ENCODE results near the gene PDLIM3.
"Not testable (repeated sequence)": the region's sequence is repeated elsewhere in the genome, so short reads cannot be mapped to it uniquely, and the experiment has no call there.

The PDLIM3 gene, protein sequence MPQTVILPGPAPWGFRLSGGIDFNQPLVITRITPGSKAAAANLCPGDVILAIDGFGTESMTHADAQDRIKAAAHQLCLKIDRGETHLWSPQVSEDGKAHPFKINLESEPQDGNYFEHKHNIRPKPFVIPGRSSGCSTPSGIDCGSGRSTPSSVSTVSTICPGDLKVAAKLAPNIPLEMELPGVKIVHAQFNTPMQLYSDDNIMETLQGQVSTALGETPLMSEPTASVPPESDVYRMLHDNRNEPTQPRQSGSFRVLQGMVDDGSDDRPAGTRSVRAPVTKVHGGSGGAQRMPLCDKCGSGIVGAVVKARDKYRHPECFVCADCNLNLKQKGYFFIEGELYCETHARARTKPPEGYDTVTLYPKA

DNA sequence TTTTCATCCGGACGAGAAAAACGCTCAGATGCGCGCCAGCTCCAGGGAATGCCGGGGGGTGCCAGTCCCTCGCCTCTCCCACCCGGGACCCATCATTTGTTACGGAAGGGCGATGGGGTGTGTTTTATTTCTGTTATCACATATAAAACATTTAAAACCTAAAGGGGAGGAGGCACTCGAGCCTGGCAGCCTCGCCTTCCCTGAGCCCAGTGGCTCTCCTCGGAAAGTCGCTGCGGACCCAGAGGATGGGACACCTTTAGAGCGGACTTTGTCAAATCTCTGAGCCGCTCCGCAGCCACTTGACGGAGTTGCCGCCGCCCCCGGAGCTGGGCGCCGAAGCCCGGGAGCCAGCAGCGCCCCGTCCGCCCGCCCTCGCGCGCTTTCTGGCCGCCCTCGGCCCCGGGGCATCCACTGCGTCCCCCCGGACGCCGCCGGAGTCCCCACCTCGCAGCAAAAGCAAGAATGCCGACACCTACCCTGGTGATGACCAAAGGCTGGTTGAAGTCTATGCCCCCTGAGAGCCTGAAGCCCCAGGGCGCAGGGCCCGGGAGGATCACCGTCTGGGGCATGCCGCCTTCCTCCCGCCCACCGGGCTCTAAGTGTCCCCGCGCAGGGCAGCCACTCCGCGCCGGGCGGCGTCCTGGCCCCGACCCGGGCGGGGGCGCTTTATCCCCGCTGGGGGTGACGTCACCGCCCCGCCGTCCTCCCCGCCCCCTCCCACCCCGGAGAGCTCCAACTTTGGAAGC is at the start of gene PDLIM3:
TSS of gene PDLIM3 (minus strand) at position 642 of the 746 bp plus-strand sequence. CDS start at position 569, 73 bp downstream.
- no peak for FAIRE-seq

DNA sequence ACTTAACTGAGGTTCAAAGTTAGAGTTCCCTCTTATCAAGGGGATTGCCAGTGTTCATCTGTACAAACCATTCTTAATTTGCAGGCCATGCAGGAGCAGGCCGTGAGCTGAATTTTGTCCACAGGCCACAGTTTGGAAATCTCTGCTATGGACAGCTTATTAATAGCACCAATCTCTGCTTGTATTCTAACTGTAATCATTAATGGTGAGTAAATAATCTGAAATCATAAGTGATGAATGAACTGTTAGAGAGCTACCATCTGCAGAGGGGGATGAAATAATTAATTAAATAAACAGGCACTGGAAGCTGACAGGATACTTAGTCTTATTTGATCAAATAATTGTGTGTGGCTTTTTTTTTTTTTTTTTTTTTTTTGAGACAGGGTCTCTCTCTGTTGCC is 48.5 kb upstream of the PDLIM3 start:
- no peak for FAIRE-seq

DNA sequence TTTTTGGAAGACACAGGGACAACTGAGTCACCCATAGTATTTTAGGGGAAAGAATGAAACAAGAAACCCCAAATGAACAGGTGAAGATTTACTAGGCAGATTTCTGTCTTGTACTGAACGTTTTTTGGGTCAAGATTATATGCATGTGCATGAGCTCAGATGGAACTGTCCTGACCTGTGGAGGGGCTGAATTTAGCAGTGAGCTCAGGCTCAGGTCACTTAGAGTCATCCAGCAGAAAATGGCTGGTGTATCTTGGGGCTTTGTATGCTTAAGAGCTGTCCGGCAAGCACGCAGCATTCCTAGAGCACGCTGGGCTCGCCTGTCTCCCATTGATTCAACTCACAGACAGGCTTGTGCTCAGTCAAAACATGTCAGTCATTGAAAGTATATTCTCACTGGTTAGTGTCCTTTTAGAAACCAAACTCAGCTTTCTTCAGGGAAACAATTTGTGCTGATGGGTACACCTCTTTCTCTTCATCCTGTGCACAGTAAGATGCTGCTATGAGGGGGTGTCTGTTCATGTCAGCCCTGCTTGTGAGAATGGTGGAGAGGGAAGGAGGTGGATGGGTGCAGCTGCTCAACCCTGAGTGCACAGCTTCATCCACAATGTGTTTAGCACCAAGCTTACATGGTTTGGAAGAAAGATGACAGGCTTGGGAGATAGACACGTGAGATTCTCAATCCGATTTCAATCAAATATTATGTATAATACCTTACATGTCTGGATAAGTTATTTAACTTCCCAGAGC is 47.5 kb upstream of the PDLIM3 start:
- FAIRE-seq, result no peak

DNA sequence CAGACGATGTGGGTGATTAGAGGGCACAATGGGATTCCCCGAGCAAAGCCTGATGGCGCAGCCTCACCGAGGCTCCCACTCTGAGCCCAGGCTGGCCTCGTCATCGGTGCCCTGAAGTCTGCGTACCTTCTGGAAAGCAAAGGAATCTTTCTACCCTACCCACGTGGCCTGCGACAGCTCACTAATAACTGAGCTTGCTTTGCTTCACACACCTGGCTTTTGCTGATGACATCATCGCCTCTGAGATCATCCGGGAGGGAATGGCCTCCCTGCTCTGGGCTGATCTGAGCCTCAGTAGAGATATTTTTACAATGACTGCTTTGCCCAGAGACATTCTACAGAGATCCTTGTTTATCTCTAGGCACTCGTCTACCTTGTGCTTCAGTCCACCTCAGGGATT is 45.4 kb upstream of the PDLIM3 start:
- FAIRE-seq, result no peak

DNA sequence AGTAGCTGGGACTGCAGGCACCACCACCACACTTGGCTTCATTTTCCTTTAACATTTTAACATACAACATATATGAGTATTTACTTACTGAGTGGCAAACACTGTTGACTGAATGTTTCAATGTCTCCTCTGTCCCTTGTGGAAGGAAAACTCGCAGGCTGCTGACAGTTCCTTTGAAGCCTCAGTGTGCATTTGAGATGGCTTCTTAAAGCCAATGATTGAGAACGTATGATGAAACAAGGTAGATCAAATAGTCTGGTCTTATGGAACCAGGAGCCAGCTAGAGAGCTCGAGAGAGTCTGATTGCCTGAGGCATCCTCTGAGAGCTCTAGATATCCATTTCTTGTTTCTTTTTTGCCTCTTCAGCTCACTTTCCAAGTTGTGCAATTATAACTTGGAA is 43.0 kb upstream of the PDLIM3 start:
- no peak for FAIRE-seq

DNA sequence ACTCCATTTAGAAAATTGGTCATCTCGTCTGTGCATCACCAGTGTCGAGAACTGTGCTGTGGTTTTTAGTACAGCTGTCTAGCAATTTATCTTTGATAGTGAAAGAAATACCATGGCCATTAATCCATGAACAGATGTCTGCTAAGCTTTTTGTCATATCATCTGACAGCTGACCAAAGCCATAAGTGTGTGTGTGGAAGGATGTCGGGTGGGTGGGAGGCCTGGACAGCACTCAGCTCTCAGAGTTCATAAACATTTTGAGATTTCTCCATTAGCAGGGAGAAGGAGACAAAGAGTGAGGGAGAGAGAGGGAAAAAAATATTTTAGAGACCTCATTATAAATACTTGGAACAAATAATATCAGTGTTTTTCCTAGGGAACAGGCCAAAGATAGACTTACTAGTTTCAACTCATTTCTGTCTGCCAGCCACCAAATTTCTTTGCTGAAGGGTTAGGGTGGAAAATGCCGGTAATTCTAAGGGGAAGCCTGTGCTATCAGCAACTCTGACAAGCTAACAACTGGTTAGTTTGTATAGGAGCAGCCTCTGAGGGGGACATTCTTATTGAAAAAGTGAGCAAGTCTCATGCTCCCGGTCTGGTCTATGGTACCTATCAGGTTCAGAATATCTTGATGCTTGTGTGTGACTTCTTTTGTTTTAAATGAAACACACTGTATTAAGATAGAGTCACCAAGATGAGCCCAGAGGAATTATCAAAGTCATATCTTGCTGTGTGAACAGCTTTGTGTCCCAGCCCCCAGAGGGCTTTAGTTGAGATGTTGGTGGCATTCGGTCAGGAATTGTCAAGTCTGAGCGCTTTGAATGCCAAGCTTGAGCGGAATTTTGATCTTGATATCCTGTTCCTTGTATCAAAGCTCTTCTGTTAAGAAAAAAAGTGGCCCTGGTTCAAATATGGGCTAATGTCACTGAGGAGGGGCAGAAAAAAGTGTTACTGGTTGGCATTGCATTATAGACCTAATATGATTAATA is 41.9 kb upstream of the PDLIM3 start:
- FAIRE-seq, result no peak

DNA sequence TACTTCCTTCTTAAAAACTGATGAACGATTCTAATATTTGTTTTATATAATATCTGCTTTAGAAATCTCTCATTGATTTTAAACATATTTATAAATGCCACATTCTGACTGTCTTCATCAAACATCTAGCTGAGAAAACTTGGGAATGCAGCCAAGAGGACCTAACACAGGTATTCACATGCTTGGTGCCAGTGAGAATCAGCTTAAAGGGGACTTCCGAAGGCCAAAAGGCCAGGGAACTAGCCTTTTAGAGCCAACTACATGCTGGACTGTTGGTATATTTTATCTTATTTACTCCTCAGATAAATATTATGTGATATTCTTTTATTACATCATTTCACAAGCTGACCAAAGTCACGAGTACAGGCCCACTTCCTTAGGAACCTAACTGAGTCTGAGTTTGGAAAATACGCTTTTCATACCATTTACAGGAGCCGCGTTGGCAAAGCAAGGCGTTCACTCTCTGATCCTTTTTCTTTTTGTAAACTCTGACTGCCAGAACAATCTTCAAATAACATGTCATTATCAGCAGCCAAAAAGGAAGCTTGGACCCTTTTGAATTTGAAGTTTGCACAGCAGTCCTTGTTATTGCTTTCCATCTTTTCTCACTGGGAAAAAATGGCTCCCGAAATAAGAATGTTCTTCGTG is 41.1 kb upstream of the PDLIM3 start:
- FAIRE-seq, result no peak

DNA sequence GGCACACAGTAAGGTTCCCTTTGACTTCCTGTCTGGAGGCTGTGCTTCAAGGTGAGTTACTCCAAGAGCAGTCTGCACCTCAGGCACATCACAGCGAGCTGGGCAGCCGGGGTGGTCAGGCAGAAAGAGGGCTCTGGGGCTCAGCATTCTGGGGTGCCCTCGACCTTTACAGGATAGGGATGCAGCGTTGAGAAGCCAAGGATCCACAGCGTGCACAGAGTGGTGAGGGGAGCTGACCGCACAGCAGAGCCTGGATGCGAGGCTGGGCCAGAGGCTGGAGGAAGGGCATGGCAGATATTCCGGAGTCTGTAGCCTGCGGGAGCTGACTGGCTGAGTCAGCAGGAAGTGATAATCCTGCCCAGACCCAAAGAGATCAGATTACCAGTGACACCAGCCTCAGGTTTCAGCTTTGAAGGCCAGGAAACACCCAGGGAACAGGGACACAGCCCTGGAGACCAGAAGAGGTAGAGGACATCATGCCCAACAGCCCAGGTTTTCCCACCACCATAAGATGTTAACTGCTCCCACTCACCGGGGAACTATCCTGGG is 38.4 kb upstream of the PDLIM3 start:
- FAIRE-seq, result no peak

DNA sequence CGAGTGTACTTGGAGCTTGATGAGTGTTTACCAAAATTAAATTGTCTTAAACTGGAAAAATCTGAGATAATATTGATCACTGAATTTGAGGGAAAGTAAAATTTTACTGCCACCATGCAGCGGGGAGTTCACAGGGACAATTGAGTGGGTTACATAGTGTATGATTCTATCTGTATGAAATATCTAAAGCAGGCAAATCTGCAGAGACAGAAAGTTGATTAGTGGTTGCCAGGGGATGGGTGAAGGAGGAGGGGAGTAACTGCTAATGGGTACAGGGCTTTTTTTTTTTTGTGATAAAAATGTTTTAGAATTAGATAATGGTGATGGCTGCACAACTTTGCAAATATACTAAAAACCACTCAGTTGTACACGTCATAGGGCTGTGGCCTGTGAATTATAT is 35.4 kb upstream of the PDLIM3 start:
- FAIRE-seq, result no peak

DNA sequence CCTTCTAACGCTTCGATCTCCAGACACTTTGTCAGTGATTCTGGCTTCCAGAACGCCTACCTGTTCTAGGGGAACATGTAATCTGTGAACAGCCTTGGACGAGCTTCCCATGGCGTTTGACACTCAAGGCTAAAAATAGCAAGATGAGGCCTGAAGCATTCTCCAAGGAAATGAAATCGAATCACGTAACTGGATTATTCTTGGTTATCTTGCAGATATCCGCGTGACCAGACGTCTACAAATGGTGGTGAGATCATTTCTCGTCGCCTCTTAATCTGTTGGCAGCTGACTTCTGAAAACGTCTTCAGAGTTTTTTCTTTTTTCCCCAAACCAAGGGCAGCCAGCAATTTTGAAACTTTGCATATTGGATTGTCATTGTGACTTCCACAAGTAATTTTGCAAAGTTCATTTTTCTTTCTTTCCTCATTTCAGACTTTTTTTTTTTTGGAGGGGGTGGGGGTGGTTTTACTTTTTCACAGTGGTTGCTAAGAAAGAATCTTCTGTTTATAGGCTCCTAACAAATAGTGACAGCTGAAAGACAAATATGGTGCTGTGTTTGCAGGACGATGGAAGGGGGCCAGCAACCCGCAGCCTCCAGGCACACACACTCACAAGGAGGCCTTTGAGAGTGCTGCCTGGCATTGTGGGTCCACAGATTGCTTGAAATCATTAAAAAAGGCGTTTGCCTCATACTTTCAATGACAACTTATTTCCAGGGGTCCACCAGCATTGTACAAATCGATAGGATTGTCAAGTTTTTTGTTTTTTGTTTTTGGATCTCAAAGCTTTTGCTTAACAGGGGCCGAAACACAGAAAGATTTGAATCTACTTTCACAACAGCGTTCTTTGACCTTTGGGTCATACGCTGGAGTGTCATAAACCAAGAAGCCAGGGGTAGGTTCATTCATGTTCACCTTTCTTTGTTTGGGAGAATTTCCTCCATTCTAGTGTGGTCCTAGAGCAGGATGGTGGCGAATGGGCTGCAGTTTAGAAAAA is 32.4 kb upstream of the PDLIM3 start:
- no peak for FAIRE-seq

DNA sequence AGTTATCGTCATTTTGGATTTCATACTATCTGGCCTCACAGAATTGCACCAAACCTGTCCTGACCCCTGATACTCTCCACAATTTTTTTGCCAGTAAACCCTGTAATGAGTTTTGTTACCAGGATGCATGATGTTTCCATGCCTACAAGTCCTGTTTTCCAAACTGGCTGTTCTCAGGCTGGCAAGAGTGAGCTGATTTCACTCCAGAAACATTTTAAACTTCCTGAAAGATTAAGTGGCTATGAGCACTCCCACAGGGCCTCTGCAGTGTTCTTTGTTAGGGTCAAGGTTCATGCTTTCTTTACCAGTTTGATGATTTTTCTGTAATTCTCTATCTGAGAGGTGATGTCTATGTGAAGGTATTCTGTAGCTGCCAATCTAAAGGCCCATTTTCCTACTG is 31.7 kb upstream of the PDLIM3 start:
- FAIRE-seq, result no peak

DNA sequence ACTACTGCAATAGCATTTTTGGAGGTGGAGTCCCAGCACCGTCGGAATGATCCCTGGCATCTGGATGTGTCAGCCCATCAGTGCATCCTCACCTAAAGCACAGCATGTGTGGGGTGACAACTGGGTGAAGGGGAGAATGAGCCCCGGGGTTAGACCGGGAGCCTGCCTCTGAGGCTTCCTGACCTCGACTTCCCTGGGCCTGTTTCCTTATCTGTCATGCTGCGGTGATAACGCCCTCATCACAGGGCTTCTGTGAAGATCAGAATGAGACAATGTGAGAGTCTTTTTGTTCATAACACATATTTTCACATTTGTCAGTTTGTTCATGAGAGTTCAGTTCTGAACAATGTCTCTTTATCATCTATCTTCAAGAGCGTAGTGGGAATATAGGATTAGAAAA is 31.1 kb upstream of the PDLIM3 start:
- no peak for FAIRE-seq

DNA sequence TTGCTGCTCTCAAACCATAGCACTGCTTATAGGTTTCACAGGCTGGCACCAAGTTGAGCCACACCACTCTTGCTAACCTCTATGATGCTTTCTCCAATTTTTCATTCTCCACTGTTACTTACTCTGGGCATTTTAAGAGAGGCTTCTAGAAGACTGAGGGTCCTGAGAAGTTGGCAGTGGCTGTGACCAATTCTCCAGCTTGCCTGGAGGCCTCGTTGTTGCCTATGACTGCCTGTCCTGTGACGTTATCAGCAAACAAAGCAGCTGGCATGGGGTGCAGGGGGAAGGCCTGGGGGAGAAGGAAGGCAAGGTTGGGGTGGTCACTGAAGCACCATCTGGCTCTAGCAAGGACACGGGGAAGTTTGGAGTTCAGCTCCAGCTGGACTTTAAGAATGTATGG is 30.4 kb upstream of the PDLIM3 start:
- FAIRE-seq, result no peak

DNA sequence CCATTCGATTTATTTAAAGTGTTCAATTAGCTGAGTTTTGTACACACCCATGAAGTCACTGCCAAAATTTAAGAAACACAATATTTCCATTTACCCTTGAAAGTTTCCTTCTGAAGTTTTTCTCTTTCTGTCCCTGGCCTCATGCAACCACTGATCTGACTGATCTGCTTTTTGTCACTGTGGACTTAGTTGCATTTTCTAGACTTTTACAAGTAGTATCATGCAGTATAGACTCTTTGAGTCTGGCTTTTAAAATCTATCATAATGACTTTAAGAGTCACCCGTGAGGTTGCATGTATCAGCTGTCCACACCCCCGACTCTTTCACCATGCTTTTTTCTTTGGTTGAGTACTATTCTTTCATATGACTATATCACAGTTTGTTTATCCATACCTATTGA is 29.0 kb upstream of the PDLIM3 start:
- no peak for FAIRE-seq

DNA sequence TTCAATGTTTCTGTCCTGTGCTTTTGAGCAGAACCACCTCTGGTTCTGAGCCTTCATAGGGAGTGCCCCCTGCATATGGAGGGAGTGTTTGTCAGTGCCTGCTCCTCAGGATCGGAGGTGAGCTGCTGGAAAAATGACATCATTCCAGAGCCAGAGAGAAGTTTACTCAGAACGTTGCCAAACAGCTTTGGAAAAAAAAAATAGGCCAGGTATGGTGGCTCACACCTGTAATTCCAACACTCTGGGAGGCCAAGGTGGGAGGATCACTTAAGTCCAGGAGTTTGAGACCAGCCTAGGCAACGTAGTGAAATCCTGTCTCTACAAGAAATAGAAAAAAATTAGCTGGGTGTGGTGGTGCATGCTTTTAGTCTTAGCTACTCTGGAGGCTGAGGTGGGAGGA is 27.2 kb upstream of the PDLIM3 start:
- FAIRE-seq, result no peak

DNA sequence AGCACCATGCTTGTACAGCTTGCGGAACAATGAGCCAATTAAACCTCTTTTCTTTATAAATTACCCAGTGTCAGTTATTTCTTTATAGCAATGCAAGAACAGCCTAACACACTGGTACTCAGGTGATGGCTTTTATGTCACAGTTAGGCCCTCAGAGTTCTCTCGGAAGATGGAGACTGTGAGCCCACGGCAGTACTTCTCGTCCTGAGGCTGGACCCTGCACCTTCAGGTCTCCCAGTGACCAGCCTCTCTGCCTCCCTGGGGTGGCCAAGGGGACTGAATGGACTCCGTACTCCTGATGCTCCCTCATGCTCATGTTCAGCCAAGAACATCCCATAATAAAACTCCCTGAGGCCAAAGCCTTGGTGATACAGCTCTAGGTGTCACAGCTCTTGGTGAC is 25.0 kb upstream of the PDLIM3 start:
- FAIRE-seq, result no peak

DNA sequence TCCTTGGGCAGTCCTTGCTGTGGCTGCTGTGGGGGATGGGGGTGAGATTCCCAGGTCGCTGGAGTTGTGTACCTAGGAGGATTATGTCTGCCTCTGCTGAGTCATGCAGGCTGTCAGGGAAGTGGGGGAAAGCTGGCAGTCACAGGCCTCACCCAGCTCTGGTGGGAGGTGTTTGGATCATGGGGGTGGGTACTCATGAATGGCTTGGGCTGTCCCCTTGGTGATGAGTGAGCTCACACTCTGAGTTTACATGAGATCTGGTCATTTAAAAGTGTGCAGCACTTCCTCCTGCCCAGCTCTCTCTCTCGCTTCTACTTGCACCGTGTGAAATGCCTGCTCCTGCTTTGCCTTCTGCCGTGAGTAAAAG is 24.6 kb upstream of the PDLIM3 start:
- FAIRE-seq, result no peak

DNA sequence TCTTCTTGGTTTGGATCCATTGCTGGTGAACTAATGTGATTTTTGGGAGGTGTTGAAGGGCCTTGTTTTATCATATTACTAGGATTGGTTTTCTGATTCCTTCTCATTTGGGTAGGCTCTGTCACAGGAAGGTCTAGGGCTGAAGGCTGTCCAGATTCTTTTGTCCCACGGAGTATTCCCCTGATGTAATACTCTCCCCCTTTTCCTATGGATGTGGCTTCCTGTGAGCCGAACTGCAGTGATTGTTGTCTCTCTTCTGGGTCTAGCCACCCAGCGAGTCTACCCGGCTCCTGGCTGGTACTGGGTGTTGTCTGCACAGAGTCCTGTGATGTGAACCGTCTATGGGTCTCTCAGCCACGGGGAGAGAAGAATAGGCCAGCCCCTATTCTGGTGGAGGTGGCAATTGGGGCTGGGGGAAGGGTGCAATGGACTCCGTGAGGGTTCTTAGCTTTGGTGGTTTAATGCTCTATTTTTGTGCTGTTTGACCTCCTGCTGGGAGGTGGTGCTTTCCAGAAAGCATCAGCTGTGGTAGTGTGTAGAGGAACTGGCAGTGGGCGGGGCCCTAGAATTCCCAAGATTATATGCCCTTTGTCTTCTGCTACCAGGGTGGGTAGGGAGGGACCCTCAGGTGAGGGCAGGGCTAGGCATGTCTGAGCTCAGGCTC is 24.1 kb upstream of the PDLIM3 start:
- not testable (repeated sequence) for FAIRE-seq

DNA sequence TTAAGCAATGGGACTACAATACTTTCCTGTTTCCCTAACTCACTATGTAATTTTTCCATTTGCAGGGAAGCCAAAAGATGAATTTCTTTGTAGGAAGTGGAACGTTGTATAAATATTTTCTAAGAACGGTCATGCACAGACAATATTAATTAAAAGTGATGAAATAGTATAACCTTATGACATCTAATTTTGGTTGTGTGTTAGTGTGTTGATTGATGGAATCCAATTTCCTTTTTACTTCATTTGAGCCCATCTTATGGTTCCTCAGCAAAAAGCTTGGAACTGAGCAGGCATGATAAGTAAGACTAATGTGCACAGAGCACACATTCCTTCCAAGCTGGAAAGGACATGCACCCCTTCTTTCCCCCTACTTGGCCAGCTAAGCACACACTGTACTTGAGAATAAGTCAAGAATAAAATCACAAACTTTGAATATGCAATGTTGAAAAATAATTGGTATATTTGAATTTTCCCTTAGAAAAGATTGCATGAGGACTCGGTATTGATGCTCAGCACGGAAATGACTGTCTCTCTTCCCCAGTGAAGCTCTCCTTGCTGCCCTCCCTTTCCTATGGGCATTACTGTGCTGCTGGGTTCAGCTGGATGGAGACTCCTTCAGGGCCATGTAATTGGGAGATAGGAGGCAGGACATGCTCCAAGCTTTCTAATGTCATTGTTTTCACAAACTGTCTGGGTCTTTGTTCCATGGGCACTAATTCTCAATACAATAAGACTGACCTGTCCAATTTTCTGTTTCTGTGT is 19.2 kb upstream of the PDLIM3 start:
- FAIRE-seq, result no peak

Measured in A204.1 (cell line).